ENCODE measurements around the gene LTBP4. TPM values are rescaled to one million over a fixed set of nuclear protein-coding genes. Genes with fewer than 3 reads are reported as not detected.

Gene LTBP4
- total and polyA plus RNA-seq, 2 donors (not counting 1 experiment from before 2014, with no cell fraction given): 81.2 to 105 TPM

DNA sequence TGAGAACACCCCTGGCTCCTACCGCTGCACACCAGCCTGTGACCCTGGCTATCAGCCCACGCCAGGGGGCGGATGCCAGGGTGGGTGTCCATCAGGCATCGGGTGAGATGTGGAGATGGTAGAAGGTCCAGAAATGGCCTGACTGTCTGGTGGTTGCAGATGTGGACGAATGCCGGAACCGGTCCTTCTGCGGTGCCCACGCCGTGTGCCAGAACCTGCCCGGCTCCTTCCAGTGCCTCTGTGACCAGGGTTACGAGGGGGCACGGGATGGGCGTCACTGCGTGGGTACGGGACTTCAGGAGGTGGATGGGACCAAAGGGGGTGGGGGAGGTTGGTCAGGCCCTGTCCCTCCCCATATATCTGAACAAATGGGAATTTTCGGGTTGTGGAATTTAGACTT, 15.8 kb downstream of the LTBP4 start:
- H3K4me3 ChIP-seq (ENCODE audit: control extremely low read depth in 1 of 5, extremely low read depth in 1 of 5, insufficient read depth in 1 of 5, low read depth in 2 of 5, low read length in 4 of 5): no peak overlapping the region
- H2AFZ ChIP-seq (ENCODE audit: insufficient read depth, low read depth, low read length, poor library complexity, severe bottlenecking): no peak overlapping the region
- over 99% methylated on average over 14 of the region's 17 CpGs for WGBS (ENCODE audit: insufficient coverage)
- H3K9me3 Mint-ChIP-seq (ENCODE audit: insufficient read depth): no peaks in the 10 kb centered on the region
- no peak overlapping the region for H3K4me3 Mint-ChIP-seq
- no peak for DNase-seq
- intact Hi-C loops (cut with micrococcal nuclease): loop anchor here (10.0 kb wide), 1 partner anchor 98 kb away; the partner anchor contains the start of genes COQ8B and ITPKC
- no peak overlapping the region for H3K27ac ChIP-seq (ENCODE audit: low read length in 2 of 2)
- peaks cover 11 to 20% of the 10 kb centered on the region in 2 donors for H3K4me1 ChIP-seq (ENCODE audit: control insufficient read depth in 2 of 2, insufficient read depth in 2 of 2, low read length in 2 of 2)
- peaks cover 0 to 7% of the 10 kb centered on the region in 2 experiments for H3K36me3 ChIP-seq (replicated peaks in 1 of 2; ENCODE audit: control extremely low read depth in 1 of 2, control insufficient read depth in 1 of 2, extremely low read depth in 1 of 2, insufficient read depth in 2 of 2, low read length in 1 of 2)
- no peak for TF ChIP-seq EZH2 (IDR thresholded peaks at IDR 0.05; ENCODE audit: borderline replicate concordance, insufficient read depth, low read depth, low read length, poor library complexity, severe bottlenecking)
- TF ChIP-seq, protein P1, sequence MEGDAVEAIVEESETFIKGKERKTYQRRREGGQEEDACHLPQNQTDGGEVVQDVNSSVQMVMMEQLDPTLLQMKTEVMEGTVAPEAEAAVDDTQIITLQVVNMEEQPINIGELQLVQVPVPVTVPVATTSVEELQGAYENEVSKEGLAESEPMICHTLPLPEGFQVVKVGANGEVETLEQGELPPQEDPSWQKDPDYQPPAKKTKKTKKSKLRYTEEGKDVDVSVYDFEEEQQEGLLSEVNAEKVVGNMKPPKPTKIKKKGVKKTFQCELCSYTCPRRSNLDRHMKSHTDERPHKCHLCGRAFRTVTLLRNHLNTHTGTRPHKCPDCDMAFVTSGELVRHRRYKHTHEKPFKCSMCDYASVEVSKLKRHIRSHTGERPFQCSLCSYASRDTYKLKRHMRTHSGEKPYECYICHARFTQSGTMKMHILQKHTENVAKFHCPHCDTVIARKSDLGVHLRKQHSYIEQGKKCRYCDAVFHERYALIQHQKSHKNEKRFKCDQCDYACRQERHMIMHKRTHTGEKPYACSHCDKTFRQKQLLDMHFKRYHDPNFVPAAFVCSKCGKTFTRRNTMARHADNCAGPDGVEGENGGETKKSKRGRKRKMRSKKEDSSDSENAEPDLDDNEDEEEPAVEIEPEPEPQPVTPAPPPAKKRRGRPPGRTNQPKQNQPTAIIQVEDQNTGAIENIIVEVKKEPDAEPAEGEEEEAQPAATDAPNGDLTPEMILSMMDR (IDR thresholded peaks at IDR 0.05): no peak
- no peak overlapping the region for H3K27ac Mint-ChIP-seq
- H3K9me3 ChIP-seq (ENCODE audit: control extremely low read depth in 1 of 3, control insufficient read depth in 2 of 3, insufficient read depth in 1 of 3, low read length in 2 of 3): peaks cover 0 to 9% (median 0%) of the 10 kb centered on the region in 3 donors
- H3K27me3 Mint-ChIP-seq: no peaks in the 10 kb centered on the region
- no peak for ATAC-seq (ENCODE audit: low read depth)
- no peaks in the 10 kb centered on the region for H3K79me2 ChIP-seq (ENCODE audit: control insufficient read depth, insufficient read depth, low read length)
- peaks cover 24% of the 10 kb centered on the region for H3K4me1 Mint-ChIP-seq
- no peaks in the 10 kb centered on the region for H4K20me1 ChIP-seq (ENCODE audit: control insufficient read depth, insufficient read depth, low read length, poor library complexity, severe bottlenecking)
- no peak overlapping the region for H3K9ac ChIP-seq (ENCODE audit: low read length)
- no peak overlapping the region for H3K4me2 ChIP-seq (replicated peaks; ENCODE audit: low read depth, low read length, poor library complexity, severe bottlenecking)
- CTCF ChIA-PET: interaction anchor here (1.5 to 4.5 kb wide), 2 partner anchors 17 to 18 kb away, joined by 6 to 37 read pairs; partner anchors contain the start of gene LTBP4
- H3K27me3 ChIP-seq (replicated peaks in 1 of 4; ENCODE audit: control extremely low read depth in 1 of 4, control insufficient read depth in 3 of 4, insufficient read depth in 4 of 4, low read length in 3 of 4): no peaks in the 10 kb centered on the region
- POLR2A ChIA-PET: interaction anchor here (0.7 kb wide), 1 partner anchor 189 kb away, joined by 3 read pairs; no protein-coding TSS in a partner anchor

DNA sequence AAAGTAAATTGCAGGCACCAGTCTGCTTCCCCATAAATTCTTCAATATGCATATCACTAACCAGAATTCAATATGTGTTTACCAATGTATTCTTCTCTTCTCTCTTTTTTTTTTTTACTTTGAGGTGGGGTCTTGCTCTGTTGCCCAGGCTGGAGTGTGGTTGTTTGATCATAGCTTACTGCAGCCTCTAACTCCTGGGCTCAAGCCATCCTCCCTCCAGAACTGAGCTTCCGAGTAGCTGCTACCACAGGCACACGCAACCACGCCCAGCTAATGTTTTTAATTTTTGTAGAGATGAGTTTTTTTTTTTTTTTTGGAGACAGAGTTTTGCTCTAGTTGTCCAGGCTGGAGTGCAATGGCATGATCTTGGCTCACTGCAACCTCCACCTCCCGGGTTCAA, 16.8 kb downstream of the LTBP4 start:
- intact Hi-C loops (cut with micrococcal nuclease): loop anchor here (10.0 kb wide), 1 partner anchor 97 kb away; the partner anchor contains the start of genes COQ8B and ITPKC

More for the DNA sequence above, 16.8 kb downstream of the LTBP4 start:
- H3K27ac ChIP-seq (ENCODE audit: low read length in 2 of 2): no peak overlapping the region
- Mint-ChIP-seq H3K27me3 (no peaks in the 10 kb centered on the region), H3K4me1 (peaks cover 16% of the 10 kb centered on the region), H3K4me3 (no peak overlapping the region), H3K9me3 (ENCODE audit: insufficient read depth) (no peaks in the 10 kb centered on the region), H3K27ac (no peak overlapping the region)
- ChIA-PET CTCF (interaction anchor here (0.7 to 1.0 kb wide), 2 partner anchors 18 to 55 kb away, joined by 3 to 4 read pairs; no protein-coding TSS in a partner anchor), POLR2A (no interaction called here)
- H2AFZ ChIP-seq (ENCODE audit: insufficient read depth, low read depth, low read length, poor library complexity, severe bottlenecking): no peak overlapping the region
- ATAC-seq (ENCODE audit: low read depth) (no peak), DNase-seq (no peak)
- H3K79me2 ChIP-seq (ENCODE audit: control insufficient read depth, insufficient read depth, low read length): no peaks in the 10 kb centered on the region
- H3K9me3 ChIP-seq (ENCODE audit: control extremely low read depth in 1 of 3, control insufficient read depth in 2 of 3, insufficient read depth in 1 of 3, low read length in 2 of 3): peaks cover 0 to 5% (median 0%) of the 10 kb centered on the region in 3 donors
- no peak overlapping the region for H3K4me3 ChIP-seq (ENCODE audit: control extremely low read depth in 1 of 5, extremely low read depth in 1 of 5, insufficient read depth in 1 of 5, low read depth in 2 of 5, low read length in 4 of 5)
- H4K20me1 ChIP-seq (ENCODE audit: control insufficient read depth, insufficient read depth, low read length, poor library complexity, severe bottlenecking): no peaks in the 10 kb centered on the region
- H3K4me2 ChIP-seq (replicated peaks; ENCODE audit: low read depth, low read length, poor library complexity, severe bottlenecking): no peak overlapping the region
- no peaks in the 10 kb centered on the region for H3K27me3 ChIP-seq (replicated peaks in 1 of 4; ENCODE audit: control extremely low read depth in 1 of 4, control insufficient read depth in 3 of 4, insufficient read depth in 4 of 4, low read length in 3 of 4)
- no peak overlapping the region for H3K9ac ChIP-seq (ENCODE audit: low read length)
- peaks cover 0 to 12% of the 10 kb centered on the region in 2 experiments for H3K36me3 ChIP-seq (replicated peaks in 1 of 2; ENCODE audit: control extremely low read depth in 1 of 2, control insufficient read depth in 1 of 2, extremely low read depth in 1 of 2, insufficient read depth in 2 of 2, low read length in 1 of 2)
- WGBS (ENCODE audit: insufficient coverage): 80% methylated on average over 1 of the region's 4 CpGs
- TF ChIP-seq EZH2 (IDR thresholded peaks at IDR 0.05; ENCODE audit: borderline replicate concordance, insufficient read depth, low read depth, low read length, poor library complexity, severe bottlenecking): no peak
- TF ChIP-seq, protein P1 (IDR thresholded peaks at IDR 0.05): no peak
- H3K4me1 ChIP-seq (ENCODE audit: control insufficient read depth in 2 of 2, insufficient read depth in 2 of 2, low read length in 2 of 2): peaks cover 11 to 18% of the 10 kb centered on the region in 2 donors
